Mesenteric fat pad (tissue), 1 donor: Measurements from ENCODE around the gene EHBP1. TPM values are rescaled to one million over a fixed set of nuclear protein-coding genes. Genes with fewer than 3 reads are reported as not detected.

ENCODE experiments used
- DNase-seq: peaks from one replicate; pipeline ENCODE4 v3.0.0-alpha.2; 2020; ENCODE audit warnings: low spot score
- total RNA-seq: library from RNA; stranded (reverse); fragmentation: NEBNext Ultra II Directional; extraction: Animal tissue kit (Norgen Biotek cat#: 25700); gene quantifications from one replicate; pipeline ENCODE4 v1.2.1, GENCODE V29; 2021
- donor health status: DM: yes; HTN: yes; CAD: no.

The EHBP1 gene
- total RNA-seq, 1 donor from 2014 or later, result 70.8 TPM

- no peak for DNase-seq
Observed at GRCh38 chr2:63049211-63049969, 343.9 kb downstream of the EHBP1 start.

- no peak for DNase-seq
Observed at GRCh38 chr2:63049970-63050333, 344.4 kb downstream of the EHBP1 start.

GRCh38 chr2:63050334-63051041 is 345.0 kb downstream of the EHBP1 start, which contains the start of gene OTX1:
OTX1 (plus strand) TSS chr2:63050830; CDS start chr2:63052991, 2,161 bp downstream.
- DNase-seq, result no peak

GRCh38 chr2:63051042-63051794 is 345.7 kb downstream of the EHBP1 start:
- DNase-seq, result no peak

GRCh38 chr2:63051795-63052333 is 346.4 kb downstream of the EHBP1 start:
- no peak for DNase-seq

- no peak for DNase-seq
Observed at GRCh38 chr2:63052411-63053080, 347.0 kb downstream of the EHBP1 start.

GRCh38 chr2:63053081-63053888 is 347.8 kb downstream of the EHBP1 start:
- DNase-seq, result no peak

- no peak for DNase-seq
Observed at GRCh38 chr2:63053889-63054602, 348.5 kb downstream of the EHBP1 start.

- DNase-seq, result no peak
Observed at GRCh38 chr2:63054841-63055225, 349.3 kb downstream of the EHBP1 start.

- DNase-seq, result no peak
Observed at GRCh38 chr2:63055226-63056106, 350.0 kb downstream of the EHBP1 start.

- no peak for DNase-seq
Observed at GRCh38 chr2:63056107-63057050, 350.9 kb downstream of the EHBP1 start.

GRCh38 chr2:63057249-63058143 is 352.0 kb downstream of the EHBP1 start:
- DNase-seq, result no peak

- no peak for DNase-seq
Observed at GRCh38 chr2:63058144-63058920, 352.8 kb downstream of the EHBP1 start.

- peak; percentile 88 for DNase-seq
Observed at GRCh38 chr2:63058921-63059792, 353.6 kb downstream of the EHBP1 start.
